DOHH2 (cell line): ENCODE data around the gene SLC17A1.

Experiments
- CTCF ChIP-seq: fragments of 200-600 bp; sonication (generic); IDR thresholded peaks from one replicate; pipeline ENCODE4 v1.5.1; 2014; ENCODE audit warnings: antibody characterized with exemption, mild to moderate bottlenecking, low read depth, low read length; ENCODE audit not compliant: poor library complexity, severe bottlenecking
- EZH2phosphoT487 ChIP-seq: fragments of 200-600 bp; sonication (generic); IDR thresholded peaks from 2 replicates; pipeline ENCODE4 v1.6.1; 2017; ENCODE audit warnings: borderline replicate concordance, mild to moderate bottlenecking, antibody characterized with exemption, low read length, moderate library complexity, mixed read lengths

- TF ChIP-seq CTCF (no peak), EZH2phosphoT487 (no peak)
Observed at GRCh38 chr6:25830458-25830857, 1.4 kb downstream of the SLC17A1 start.
